Hepatocyte (in vitro differentiated cells): ENCODE results near the gene URI1. TPM values are rescaled to one million over a fixed set of nuclear protein-coding genes. Genes with fewer than 3 reads are reported as not detected.

Experiments used
- DNase-seq: peaks from one replicate; pipeline ENCODE4 v3.0.0-alpha.2; 2016; ENCODE audit warnings: low spot score
- H2AFZ ChIP-seq: fragments of 200-600 bp; sonication (generic); 2 replicates; pipeline ENCODE4 v1.6.0; 2016; ENCODE audit warnings: antibody characterized with exemption, mild to moderate bottlenecking
- H3K27ac ChIP-seq: fragments of 200-600 bp; sonication (generic); 2 replicates; pipeline ENCODE4 v1.5.1; 2016; ENCODE audit warnings: mild to moderate bottlenecking
- H3K27me3 ChIP-seq: fragments of 200-600 bp; sonication (generic); 2 replicates; pipeline ENCODE4 v1.6.1; 2016
- H3K36me3 ChIP-seq: fragments of 200-600 bp; sonication (generic); replicated peaks from 2 replicates; pipeline ENCODE4 v1.5.1; 2016; ENCODE audit warnings: low read depth; ENCODE audit not compliant: insufficient read depth
- H3K4me1 ChIP-seq: fragments of 200-600 bp; sonication (generic); 2 replicates; pipeline ENCODE4 v1.5.1; 2016; ENCODE audit warnings: mild to moderate bottlenecking, moderate library complexity; ENCODE audit not compliant: insufficient read depth
- H3K4me2 ChIP-seq: fragments of 200-600 bp; sonication (generic); 2 replicates; pipeline ENCODE4 v1.6.0; 2016
- H3K4me3 ChIP-seq: fragments of 200-600 bp; sonication (generic); 2 replicates; pipeline ENCODE4 v1.5.1; 2016; ENCODE audit warnings: mild to moderate bottlenecking
- H3K79me2 ChIP-seq: fragments of 200-600 bp; sonication (generic); 2 replicates; pipeline ENCODE4 v1.6.0; 2017; ENCODE audit warnings: mild to moderate bottlenecking
- H3K9me2 ChIP-seq: fragments of 200-600 bp; sonication (generic); replicated peaks from 2 replicates; pipeline ENCODE4 v1.6.0; 2017; ENCODE audit warnings: mild to moderate bottlenecking; ENCODE audit not compliant: insufficient read depth
- H3K9me3 ChIP-seq: fragments of 200-600 bp; sonication (generic); 2 replicates; pipeline ENCODE4 v1.5.1; 2016; ENCODE audit warnings: low read depth, mild to moderate bottlenecking
- H4K20me1 ChIP-seq: fragments of 200-600 bp; sonication (generic); 2 replicates; pipeline ENCODE4 v1.6.0; 2016; ENCODE audit warnings: mild to moderate bottlenecking; ENCODE audit not compliant: insufficient read depth, poor library complexity, severe bottlenecking
- EZH2 ChIP-seq: fragments of 200-600 bp; sonication (generic); IDR thresholded peaks from 2 replicates; pipeline ENCODE4 v1.6.1; 2016; ENCODE audit warnings: antibody characterized with exemption, mild to moderate bottlenecking, borderline replicate concordance
- EZH2phosphoT487 ChIP-seq: fragments of 200-600 bp; sonication (generic); IDR thresholded peaks from one replicate; pipeline ENCODE4 v1.6.1; 2018; ENCODE audit warnings: antibody characterized with exemption, mild to moderate bottlenecking, low read depth, moderate library complexity; ENCODE audit not compliant: unreplicated experiment, severe bottlenecking
- WGBS: methylation state at CpG from one replicate; pipeline ENCODE4 v1.1.6; 2016; ENCODE audit warnings: low lambda C conversion rate; ENCODE audit errors: missing lambda C conversion rate; 5-methylcytosine and 5-hydroxymethylcytosine counted together
- polyA plus RNA-seq: library from polyadenylated mRNA; unstranded; fragments of >200 nt; fragmentation: Nextera tagmentation; extraction: Ambion mirVana; gene quantifications from 2 replicates; pipeline ENCODE4 v1.2.1, GENCODE V29; 2016
- total RNA-seq: library from RNA; depleted of rRNA; stranded (reverse); fragments of >200 nt; gene quantifications from 2 replicates; pipeline ENCODE4 v1.2.3, GENCODE V29; 2014
- TF ChIP-seq, protein P1 (sequence below): fragments of 200-600 bp; sonication (generic); IDR thresholded peaks from 2 replicates; pipeline ENCODE4 v1.5.1; 2016; ENCODE audit warnings: antibody characterized with exemption, mild to moderate bottlenecking; ENCODE audit not compliant: poor library complexity

The URI1 gene
- total and polyA plus RNA-seq, 2 experiments from 2014 or later, result 50.0 to 66.7 TPM

DNA sequence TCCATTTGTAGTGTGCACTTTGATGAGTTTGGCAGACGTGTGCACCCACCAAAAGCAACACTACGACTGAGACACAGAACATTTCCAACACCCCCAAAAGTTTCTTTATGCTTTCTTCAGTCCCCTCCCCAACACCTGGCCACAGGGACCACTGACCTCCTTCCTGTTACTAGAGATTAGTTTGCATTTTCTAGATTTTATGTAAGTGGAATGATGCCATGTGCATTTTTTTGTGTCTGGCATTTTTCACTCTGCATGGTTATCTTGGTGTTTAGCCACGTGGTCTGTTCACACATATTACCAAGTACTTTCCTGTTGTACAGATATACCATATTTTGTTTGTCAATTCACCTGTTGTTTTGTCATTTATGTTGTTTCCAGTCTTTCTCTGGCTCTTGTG is 44.6 kb upstream of the URI1 start:
- Histone ChIP-seq H3K36me3 (no peaks in the 10 kb centered on the region), H3K4me2 (no peak overlapping the region), H3K4me3 (no peak overlapping the region), H3K27ac (no peak overlapping the region), H3K79me2 (no peaks in the 10 kb centered on the region), H4K20me1 (no peaks in the 10 kb centered on the region), H3K27me3 (no peaks in the 10 kb centered on the region), H3K4me1 (no peaks in the 10 kb centered on the region), H2AFZ (no peak overlapping the region), H3K9me3 (no peaks in the 10 kb centered on the region), H3K9me2 (no peaks in the 10 kb centered on the region)
- DNase-seq, result no peak
- WGBS, result 74% methylated on average over 3 of the region's 3 CpGs
- TF ChIP-seq, protein P1, sequence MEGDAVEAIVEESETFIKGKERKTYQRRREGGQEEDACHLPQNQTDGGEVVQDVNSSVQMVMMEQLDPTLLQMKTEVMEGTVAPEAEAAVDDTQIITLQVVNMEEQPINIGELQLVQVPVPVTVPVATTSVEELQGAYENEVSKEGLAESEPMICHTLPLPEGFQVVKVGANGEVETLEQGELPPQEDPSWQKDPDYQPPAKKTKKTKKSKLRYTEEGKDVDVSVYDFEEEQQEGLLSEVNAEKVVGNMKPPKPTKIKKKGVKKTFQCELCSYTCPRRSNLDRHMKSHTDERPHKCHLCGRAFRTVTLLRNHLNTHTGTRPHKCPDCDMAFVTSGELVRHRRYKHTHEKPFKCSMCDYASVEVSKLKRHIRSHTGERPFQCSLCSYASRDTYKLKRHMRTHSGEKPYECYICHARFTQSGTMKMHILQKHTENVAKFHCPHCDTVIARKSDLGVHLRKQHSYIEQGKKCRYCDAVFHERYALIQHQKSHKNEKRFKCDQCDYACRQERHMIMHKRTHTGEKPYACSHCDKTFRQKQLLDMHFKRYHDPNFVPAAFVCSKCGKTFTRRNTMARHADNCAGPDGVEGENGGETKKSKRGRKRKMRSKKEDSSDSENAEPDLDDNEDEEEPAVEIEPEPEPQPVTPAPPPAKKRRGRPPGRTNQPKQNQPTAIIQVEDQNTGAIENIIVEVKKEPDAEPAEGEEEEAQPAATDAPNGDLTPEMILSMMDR, result no peak
- no peak for TF ChIP-seq EZH2
- TF ChIP-seq EZH2phosphoT487, result no peak

DNA sequence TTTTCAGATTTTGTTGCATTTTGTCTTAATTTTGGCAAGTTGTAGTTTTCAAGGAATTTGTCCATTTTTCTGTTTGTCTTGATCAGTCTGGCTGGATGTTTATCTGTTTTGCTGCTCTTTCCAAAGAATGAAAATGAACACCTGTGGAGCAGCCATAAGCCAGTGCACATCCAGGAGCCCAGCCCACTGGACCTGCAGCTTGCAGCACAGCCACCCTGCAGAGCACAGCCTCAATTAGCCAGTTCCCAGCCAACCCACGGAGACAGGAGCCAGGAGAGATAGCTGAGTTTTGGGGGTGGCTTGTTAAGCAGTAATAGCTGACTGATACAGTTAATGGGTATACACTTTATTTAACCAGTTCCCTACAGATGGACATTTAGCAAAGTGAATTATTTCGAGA is 38.0 kb upstream of the URI1 start:
- no peak overlapping the region for H3K4me3 ChIP-seq
- TF ChIP-seq EZH2, result no peak
- TF ChIP-seq, protein P1, result no peak
- TF ChIP-seq EZH2phosphoT487, result no peak
- H3K27ac ChIP-seq, result no peak overlapping the region
- no peaks in the 10 kb centered on the region for H3K4me1 ChIP-seq
- DNase-seq, result no peak
- no peaks in the 10 kb centered on the region for H3K79me2 ChIP-seq
- no peak overlapping the region for H3K4me2 ChIP-seq
- no peaks in the 10 kb centered on the region for H3K27me3 ChIP-seq
- no peaks in the 10 kb centered on the region for H3K9me2 ChIP-seq
- no peak overlapping the region for H2AFZ ChIP-seq
- WGBS, result 73% methylated on average over 2 of the region's 2 CpGs
- H3K36me3 ChIP-seq, result no peaks in the 10 kb centered on the region
- no peaks in the 10 kb centered on the region for H4K20me1 ChIP-seq
- no peaks in the 10 kb centered on the region for H3K9me3 ChIP-seq

DNA sequence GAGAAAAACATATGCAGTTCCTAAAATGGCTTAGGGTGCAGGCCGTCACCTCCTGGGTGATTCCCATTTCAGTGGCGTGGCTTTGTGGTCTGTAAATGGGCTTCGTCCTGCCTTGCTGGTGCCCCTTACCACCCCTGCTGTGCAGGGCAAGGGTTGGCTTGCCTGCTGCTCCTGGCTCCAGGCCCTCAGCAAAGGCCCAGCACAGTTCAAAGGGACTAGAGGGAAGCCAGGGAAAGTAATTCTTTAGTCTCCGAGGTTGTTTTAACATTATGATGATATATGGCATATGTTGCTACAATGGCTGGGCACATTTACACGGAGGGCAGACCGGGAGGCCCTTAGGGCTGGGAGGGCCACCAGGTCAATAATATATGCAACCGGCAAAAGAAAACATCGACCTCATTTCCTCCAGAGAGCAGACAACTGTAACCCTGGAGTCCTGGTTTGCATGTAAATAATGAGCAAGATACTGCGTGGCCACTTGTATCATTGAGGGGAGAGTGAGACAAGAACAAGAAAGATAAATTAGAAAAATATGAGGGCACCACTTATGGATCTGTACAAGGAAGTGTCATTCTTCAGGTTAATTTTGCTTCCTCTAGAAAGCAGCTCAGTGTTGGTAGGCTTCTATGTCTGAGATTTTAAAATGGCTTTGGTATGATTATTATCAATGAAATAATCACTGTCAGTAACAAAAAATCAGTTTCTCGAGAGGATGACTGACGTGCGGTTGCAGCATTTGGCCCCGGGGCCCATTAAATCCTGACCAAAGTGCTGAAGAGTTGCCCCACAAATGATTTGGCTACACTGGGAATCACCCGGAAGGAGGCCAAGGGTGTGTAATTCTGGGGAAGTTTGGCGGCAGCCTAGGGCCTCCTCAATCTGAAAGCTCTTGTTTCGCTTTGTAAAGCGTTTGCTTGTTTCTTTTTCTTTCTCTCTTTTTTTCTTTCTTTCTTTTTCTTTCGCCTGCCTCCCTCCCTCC is 32.8 kb upstream of the URI1 start:
- Histone ChIP-seq H3K9me2 (no peaks in the 10 kb centered on the region), H3K27ac (no peak overlapping the region), H3K4me2 (no peak overlapping the region), H3K79me2 (no peaks in the 10 kb centered on the region), H3K27me3 (no peaks in the 10 kb centered on the region), H3K36me3 (no peaks in the 10 kb centered on the region), H4K20me1 (no peaks in the 10 kb centered on the region), H3K4me3 (no peak overlapping the region), H3K9me3 (no peaks in the 10 kb centered on the region), H3K4me1 (no peaks in the 10 kb centered on the region), H2AFZ (no peak overlapping the region)
- 86% methylated on average over 16 of the region's 18 CpGs for WGBS
- TF ChIP-seq EZH2, result no peak
- no peak for TF ChIP-seq EZH2phosphoT487
- TF ChIP-seq, protein P1, result no peak
- no peak for DNase-seq
